Esophagus muscularis mucosa (tissue), 4 donors: ENCODE results near the gene ST3GAL5.

Experiments used
- CTCF ChIP-seq, 3 experiments: fragments of 200-600 bp in 2 of 3; fragments of 450-650 bp in 1 of 3; sonication (generic) in 2 of 3; IDR thresholded peaks; one replicate each; pipeline ENCODE4 v1.5.1; 2017 to 2019; ENCODE audit warnings: antibody characterized with exemption in 3 of 3, mild to moderate bottlenecking in 2 of 3, moderate library complexity in 1 of 3
- EP300 ChIP-seq: sonication (generic); formaldehyde crosslinking; IDR thresholded peaks from one replicate; pipeline ENCODE4 v1.6.1; 2017; ENCODE audit warnings: antibody characterized with exemption
- POLR2A ChIP-seq: fragments of 450-650 bp; IDR thresholded peaks from one replicate; pipeline ENCODE4 v1.6.1; 2017; ENCODE audit warnings: antibody characterized with exemption, moderate library complexity, mild to moderate bottlenecking, low read depth
- POLR2AphosphoS5 ChIP-seq, 2 donors: sonication (generic); formaldehyde crosslinking; IDR thresholded peaks; one replicate each; pipeline ENCODE4 v1.6.1; 2017; ENCODE audit warnings: antibody characterized with exemption in 2 of 2

GRCh38 chr2:85787282-85787980 is 101.4 kb downstream of the ST3GAL5 start:
- TF ChIP-seq POLR2A (no peak), CTCF (IDR thresholded peaks at IDR 0.05) (no peak), POLR2AphosphoS5 (IDR thresholded peaks at IDR 0.05) (no peak), EP300 (no peak)
